ENCODE results near the gene MYOCD. TPM values are rescaled to one million over a fixed set of nuclear protein-coding genes. Genes with fewer than 3 reads are reported as not detected.

Gene MYOCD
- total RNA-seq, 2 donors from 2014 or later: not detected

- H3K27ac Mint-ChIP-seq: no peak overlapping the region
- no peaks in the 10 kb centered on the region for H3K4me1 Mint-ChIP-seq (ENCODE audit: low read depth)
- ATAC-seq (replicated peaks in 1 of 2) (no peak), DNase-seq (no peak)
- no peaks in the 10 kb centered on the region for H3K36me3 Mint-ChIP-seq (ENCODE audit: insufficient read depth in 2 of 2)
- no peaks in the 10 kb centered on the region for H3K27me3 Mint-ChIP-seq (ENCODE audit: low read depth)
- no peak overlapping the region for H3K4me3 Mint-ChIP-seq
- H3K9me3 Mint-ChIP-seq: peaks cover 4 to 7% of the 10 kb centered on the region in 2 donors
These were observed 9.8 kb upstream of the MYOCD start for GRCh38 chr17:12655936-12656335.

GRCh38 chr17:12656354-12656753 is 9.3 kb upstream of the MYOCD start:
- H3K36me3 Mint-ChIP-seq (ENCODE audit: insufficient read depth in 2 of 2): peaks cover 0 to under 1% of the 10 kb centered on the region in 2 donors
- no peak for DNase-seq
- peaks cover 4 to 6% of the 10 kb centered on the region in 2 donors for H3K9me3 Mint-ChIP-seq
- H3K27ac Mint-ChIP-seq: no peak overlapping the region
- no peaks in the 10 kb centered on the region for H3K4me1 Mint-ChIP-seq (ENCODE audit: low read depth)
- H3K27me3 Mint-ChIP-seq (ENCODE audit: low read depth): no peaks in the 10 kb centered on the region
- H3K4me3 Mint-ChIP-seq: no peak overlapping the region
- no peak for ATAC-seq (replicated peaks in 1 of 2)

- Mint-ChIP-seq H3K4me3 (no peak overlapping the region), H3K4me1 (ENCODE audit: low read depth) (no peaks in the 10 kb centered on the region), H3K9me3 (peaks cover 4 to 6% of the 10 kb centered on the region in 2 donors), H3K36me3 (ENCODE audit: insufficient read depth in 2 of 2) (peaks cover 0 to 2% of the 10 kb centered on the region in 2 donors), H3K27ac (no peak overlapping the region), H3K27me3 (ENCODE audit: low read depth) (peaks cover 18% of the 10 kb centered on the region)
- no peak for ATAC-seq (replicated peaks in 1 of 2)
- DNase-seq: no peak
These were observed 6.2 kb upstream of the MYOCD start for GRCh38 chr17:12659500-12659899.

- ATAC-seq (replicated peaks in 1 of 2) (no peak), DNase-seq (no peak)
- no peak overlapping the region for H3K27ac Mint-ChIP-seq
- peaks cover 0 to 3% of the 10 kb centered on the region in 2 donors for H3K36me3 Mint-ChIP-seq (ENCODE audit: insufficient read depth in 2 of 2)
- H3K27me3 Mint-ChIP-seq (ENCODE audit: low read depth): peaks cover 44% of the 10 kb centered on the region
- H3K4me3 Mint-ChIP-seq: no peak overlapping the region
- peaks cover 0 to 2% of the 10 kb centered on the region in 2 donors for H3K9me3 Mint-ChIP-seq
- H3K4me1 Mint-ChIP-seq (ENCODE audit: low read depth): no peaks in the 10 kb centered on the region
These were observed 1.4 kb upstream of the MYOCD start for GRCh38 chr17:12664252-12664651.

- Mint-ChIP-seq H3K27me3 (ENCODE audit: low read depth) (peaks cover 44% of the 10 kb centered on the region), H3K36me3 (ENCODE audit: insufficient read depth in 2 of 2) (peaks cover 0 to 3% of the 10 kb centered on the region in 2 donors), H3K9me3 (peaks cover 0 to 2% of the 10 kb centered on the region in 2 donors), H3K4me3 (no peak overlapping the region), H3K27ac (no peak overlapping the region), H3K4me1 (ENCODE audit: low read depth) (no peaks in the 10 kb centered on the region)
- DNase-seq (no peak), ATAC-seq (replicated peaks in 1 of 2) (no peak)
These were observed 812 bp upstream of the MYOCD start for GRCh38 chr17:12664894-12665262.

- Mint-ChIP-seq H3K4me1 (ENCODE audit: low read depth) (no peaks in the 10 kb centered on the region), H3K9me3 (no peaks in the 10 kb centered on the region), H3K36me3 (ENCODE audit: insufficient read depth in 2 of 2) (peaks cover 0 to 1% of the 10 kb centered on the region in 2 donors), H3K27ac (no peak overlapping the region), H3K4me3 (no peak overlapping the region), H3K27me3 (ENCODE audit: low read depth) (peaks cover 44% of the 10 kb centered on the region)
- ATAC-seq (replicated peaks in 1 of 2) (no peak), DNase-seq (no peak)
These were observed 1.0 kb downstream of the MYOCD start for GRCh38 chr17:12666718-12667117.

- H3K9me3 Mint-ChIP-seq: no peaks in the 10 kb centered on the region
- H3K4me3 Mint-ChIP-seq: no peak overlapping the region
- H3K36me3 Mint-ChIP-seq (ENCODE audit: insufficient read depth in 2 of 2): peaks cover 0 to 1% of the 10 kb centered on the region in 2 donors
- no peaks in the 10 kb centered on the region for H3K4me1 Mint-ChIP-seq (ENCODE audit: low read depth)
- no peak overlapping the region for H3K27ac Mint-ChIP-seq
- ATAC-seq (replicated peaks in 1 of 2) (no peak), DNase-seq (no peak)
- H3K27me3 Mint-ChIP-seq (ENCODE audit: low read depth): peaks cover 39% of the 10 kb centered on the region
These were observed 1.7 kb downstream of the MYOCD start for GRCh38 chr17:12667299-12667958.

GRCh38 chr17:12671906-12672305 is 6.2 kb downstream of the MYOCD start:
- Mint-ChIP-seq H3K9me3 (no peaks in the 10 kb centered on the region), H3K4me1 (ENCODE audit: low read depth) (no peaks in the 10 kb centered on the region), H3K36me3 (ENCODE audit: insufficient read depth in 2 of 2) (no peaks in the 10 kb centered on the region), H3K27me3 (ENCODE audit: low read depth) (peaks cover 9% of the 10 kb centered on the region), H3K4me3 (no peak overlapping the region), H3K27ac (no peak overlapping the region)
- ATAC-seq (replicated peaks in 1 of 2): no peak
- no peak for DNase-seq

GRCh38 chr17:12672947-12673346 is 7.3 kb downstream of the MYOCD start:
- Mint-ChIP-seq H3K27ac (no peak overlapping the region), H3K4me3 (no peak overlapping the region), H3K27me3 (ENCODE audit: low read depth) (no peaks in the 10 kb centered on the region), H3K9me3 (no peaks in the 10 kb centered on the region), H3K4me1 (ENCODE audit: low read depth) (no peaks in the 10 kb centered on the region), H3K36me3 (ENCODE audit: insufficient read depth in 2 of 2) (no peaks in the 10 kb centered on the region)
- no peak for ATAC-seq (replicated peaks in 1 of 2)
- DNase-seq: no peak

GRCh38 chr17:12673788-12674187 is 8.1 kb downstream of the MYOCD start:
- H3K36me3 Mint-ChIP-seq (ENCODE audit: insufficient read depth in 2 of 2): no peaks in the 10 kb centered on the region
- no peaks in the 10 kb centered on the region for H3K27me3 Mint-ChIP-seq (ENCODE audit: low read depth)
- no peaks in the 10 kb centered on the region for H3K9me3 Mint-ChIP-seq
- no peak overlapping the region for H3K4me3 Mint-ChIP-seq
- no peaks in the 10 kb centered on the region for H3K4me1 Mint-ChIP-seq (ENCODE audit: low read depth)
- H3K27ac Mint-ChIP-seq: no peak overlapping the region
- DNase-seq: no peak
- no peak for ATAC-seq (replicated peaks in 1 of 2)

GRCh38 chr17:12680407-12680897 is 14.8 kb downstream of the MYOCD start:
- H3K9me3 Mint-ChIP-seq: peaks cover 0 to 2% of the 10 kb centered on the region in 2 donors
- H3K4me1 Mint-ChIP-seq (ENCODE audit: low read depth): no peaks in the 10 kb centered on the region
- no peak overlapping the region for H3K27ac Mint-ChIP-seq
- H3K27me3 Mint-ChIP-seq (ENCODE audit: low read depth): no peaks in the 10 kb centered on the region
- ATAC-seq (replicated peaks in 1 of 2): no peak
- no peak for DNase-seq
- no peak overlapping the region for H3K4me3 Mint-ChIP-seq
- no peaks in the 10 kb centered on the region for H3K36me3 Mint-ChIP-seq (ENCODE audit: insufficient read depth in 2 of 2)

GRCh38 chr17:12680993-12681392 is 15.3 kb downstream of the MYOCD start:
- Mint-ChIP-seq H3K27me3 (ENCODE audit: low read depth) (no peaks in the 10 kb centered on the region), H3K9me3 (peaks cover 0 to 2% of the 10 kb centered on the region in 2 donors), H3K4me3 (no peak overlapping the region), H3K4me1 (ENCODE audit: low read depth) (no peaks in the 10 kb centered on the region), H3K27ac (no peak overlapping the region), H3K36me3 (ENCODE audit: insufficient read depth in 2 of 2) (no peaks in the 10 kb centered on the region)
- no peak for DNase-seq
- no peak for ATAC-seq (replicated peaks in 1 of 2)

GRCh38 chr17:12683299-12683698 is 17.6 kb downstream of the MYOCD start:
- Mint-ChIP-seq H3K4me3 (no peak overlapping the region), H3K27me3 (ENCODE audit: low read depth) (no peaks in the 10 kb centered on the region), H3K9me3 (peaks cover 0 to 2% of the 10 kb centered on the region in 2 donors), H3K4me1 (ENCODE audit: low read depth) (no peaks in the 10 kb centered on the region), H3K27ac (no peak overlapping the region), H3K36me3 (ENCODE audit: insufficient read depth in 2 of 2) (no peaks in the 10 kb centered on the region)
- ATAC-seq (replicated peaks in 1 of 2) (no peak), DNase-seq (no peak)

GRCh38 chr17:12686486-12686885 is 20.8 kb downstream of the MYOCD start:
- Mint-ChIP-seq H3K4me3 (no peak overlapping the region), H3K27me3 (ENCODE audit: low read depth) (no peaks in the 10 kb centered on the region), H3K27ac (no peak overlapping the region), H3K9me3 (peaks cover 0 to 2% of the 10 kb centered on the region in 2 donors), H3K4me1 (ENCODE audit: low read depth) (no peaks in the 10 kb centered on the region), H3K36me3 (ENCODE audit: insufficient read depth in 2 of 2) (no peaks in the 10 kb centered on the region)
- ATAC-seq (replicated peaks in 1 of 2) (no peak), DNase-seq (no peak)

Data from activated T-cell treated with anti-CD3 and anti-CD28 coated beads, Interleukin-2, amount 50 U/mL, for 72 hours (primary cell).